B cell (primary cell): Measurements from ENCODE around the gene ULK1.

Experiments used
- CTCF ChIP-seq: fragments of 200-600 bp; IDR thresholded peaks from one replicate; pipeline ENCODE4 v1.8.0; 2022; ENCODE audit warnings: antibody characterized with exemption, mild to moderate bottlenecking
- EZH2 ChIP-seq: IDR thresholded peaks from 2 replicates; pipeline ENCODE4 v1.6.1; 2012; ENCODE audit warnings: borderline replicate concordance, low read depth, mild to moderate bottlenecking, moderate library complexity, low read length; ENCODE audit not compliant: insufficient read depth, poor library complexity, severe bottlenecking

GRCh38 chr12:131934535-131934934 is 40.1 kb downstream of the ULK1 start:
- TF ChIP-seq CTCF (no peak), EZH2 (no peak)
